IMR-90 (cell line): ENCODE measurements around the gene CALHM3.

ENCODE experiments used
- CEBPB ChIP-seq: IDR thresholded peaks from 2 replicates; pipeline ENCODE4 v1.6.1; 2012; ENCODE audit warnings: low read depth, low read length, improper control_type of control experiment
- CHD1 ChIP-seq: IDR thresholded peaks from 2 replicates; pipeline ENCODE4 v1.6.1; 2012; ENCODE audit warnings: low read depth, low read length, improper control_type of control experiment
- CTCF ChIP-seq: conservative IDR thresholded peaks from 2 replicates; pipeline ENCODE4 v1.5.1; 2012; ENCODE audit warnings: mild to moderate bottlenecking, low read depth, low read length, improper control_type of control experiment
- ELK1 ChIP-seq: fragments of 150-350 bp; IDR thresholded peaks from 2 replicates; pipeline ENCODE4 v1.6.1; 2016; ENCODE audit warnings: low read depth, mild to moderate bottlenecking, low read length, moderate library complexity, borderline replicate concordance
- FOS ChIP-seq: fragments of 150-350 bp; IDR thresholded peaks from 2 replicates; pipeline ENCODE4 v1.6.1; 2016; ENCODE audit warnings: low read depth, low read length
- MAFK ChIP-seq: IDR thresholded peaks from 2 replicates; pipeline ENCODE4 v1.6.1; 2012; ENCODE audit warnings: low read depth, low read length, improper control_type of control experiment
- MAZ ChIP-seq: IDR thresholded peaks from 2 replicates; pipeline ENCODE4 v1.6.1; 2012; ENCODE audit warnings: low read depth, mild to moderate bottlenecking, low read length, improper control_type of control experiment, moderate library complexity, borderline replicate concordance
- NFE2L2 ChIP-seq: fragments of 150-350 bp; IDR thresholded peaks from 2 replicates; pipeline ENCODE4 v1.6.1; 2016; ENCODE audit warnings: low read depth, mild to moderate bottlenecking, low read length
- POLR2A ChIP-seq: IDR thresholded peaks from 2 replicates; pipeline ENCODE4 v1.6.1; 2012; ENCODE audit warnings: mild to moderate bottlenecking, low read depth, low read length
- RAD21 ChIP-seq: IDR thresholded peaks from 2 replicates; pipeline ENCODE4 v1.6.1; 2012; ENCODE audit warnings: low read length, improper control_type of control experiment
- RCOR1 ChIP-seq: IDR thresholded peaks from 2 replicates; pipeline ENCODE4 v1.6.1; 2012; ENCODE audit warnings: mild to moderate bottlenecking, low read length, improper control_type of control experiment; ENCODE audit not compliant: insufficient replicate concordance
- RFX5 ChIP-seq: IDR thresholded peaks from 2 replicates; pipeline ENCODE4 v1.8.0; 2012; ENCODE audit warnings: low read depth, mild to moderate bottlenecking, low read length, moderate library complexity
- SMC3 ChIP-seq: fragments of 150-350 bp; IDR thresholded peaks from 2 replicates; pipeline ENCODE4 v1.6.1; 2016; ENCODE audit warnings: low read depth, mild to moderate bottlenecking, antibody characterized with exemption, low read length, moderate library complexity
- USF2 ChIP-seq: fragments of 150-350 bp; IDR thresholded peaks from 2 replicates; pipeline ENCODE4 v1.6.1; 2017; ENCODE audit warnings: mild to moderate bottlenecking, antibody characterized with exemption, low read length, low read depth

- no peak for TF ChIP-seq CTCF
- TF ChIP-seq POLR2A = no peak
- no peak for TF ChIP-seq SMC3
- TF ChIP-seq RCOR1 = no peak
- no peak for TF ChIP-seq RFX5
- TF ChIP-seq CEBPB = no peak
- TF ChIP-seq USF2 = no peak
- TF ChIP-seq RAD21 = no peak
- no peak for TF ChIP-seq MAFK
- TF ChIP-seq CHD1 = no peak
- no peak for TF ChIP-seq NFE2L2
- no peak for TF ChIP-seq FOS
- no peak for TF ChIP-seq MAZ
- TF ChIP-seq ELK1 = no peak
These were observed 12.3 kb downstream of the CALHM3 start for GRCh38 chr10:103466734-103467133.
